Measurements from ENCODE around the gene TIMM22.

Gene TIMM22

DNA sequence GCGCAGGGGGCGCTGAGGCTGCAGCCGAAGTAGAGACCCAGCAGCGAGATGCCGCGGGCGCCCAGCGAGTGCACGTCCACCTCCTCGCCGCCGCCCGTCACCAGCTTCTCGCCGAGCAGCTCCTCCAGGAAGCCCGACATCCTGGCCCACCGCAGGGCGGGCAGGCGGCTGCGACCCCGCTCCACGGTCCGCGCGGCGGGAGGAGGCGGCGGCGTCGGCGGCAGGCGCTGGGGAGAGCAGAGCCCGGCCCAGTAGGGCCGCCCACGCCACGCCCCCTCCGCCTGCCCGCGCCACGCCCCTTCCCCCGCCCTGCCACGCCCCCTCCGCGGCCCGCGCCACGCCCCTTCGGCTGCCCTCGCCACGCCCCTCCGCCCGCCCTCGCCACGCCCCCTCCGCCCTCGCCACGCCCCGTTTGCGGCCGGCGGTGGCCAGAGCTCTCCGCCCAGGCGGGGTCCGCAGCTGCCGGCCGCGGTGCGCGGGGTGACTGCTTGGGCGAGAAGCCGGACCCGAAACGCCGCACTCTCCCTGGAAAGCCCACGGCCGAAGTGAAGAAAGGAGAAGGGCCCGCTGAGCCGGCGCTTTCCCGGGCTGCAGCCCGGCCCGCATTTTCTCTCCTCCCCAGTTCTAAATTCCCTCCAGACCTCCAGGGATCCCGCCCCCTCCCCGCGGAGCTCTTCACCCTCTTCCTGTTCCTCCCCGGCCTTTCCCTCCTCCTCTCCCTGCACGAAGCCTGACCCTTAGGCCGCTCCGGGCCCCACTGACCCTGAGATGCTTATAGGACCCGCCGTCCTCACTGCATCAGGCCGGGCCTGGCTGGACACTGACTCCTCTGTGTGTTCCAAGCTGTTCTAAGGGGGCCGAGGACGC lies 17.2 kb upstream of the TIMM22 start, which contains the start of gene NXN:
Gene NXN (minus strand): TSS at position 238 of the 867 bp plus-strand sequence.
- DNase-seq (ENCODE audit: extremely low read depth, insufficient read length) = peak; percentile 73
- Histone ChIP-seq H3K4me3 (replicated peaks; ENCODE audit: low read depth, low read length) (peak within 1 kb of the TSS; percentile 56), H3K27me3 (replicated peaks; ENCODE audit: control insufficient read depth, insufficient read depth, low read length) (peaks cover 3% of the 10 kb centered on the region), H3K36me3 (ENCODE audit: control insufficient read depth, insufficient read depth, low read length) (no peaks in the 10 kb centered on the region)
- TF ChIP-seq, protein P1, sequence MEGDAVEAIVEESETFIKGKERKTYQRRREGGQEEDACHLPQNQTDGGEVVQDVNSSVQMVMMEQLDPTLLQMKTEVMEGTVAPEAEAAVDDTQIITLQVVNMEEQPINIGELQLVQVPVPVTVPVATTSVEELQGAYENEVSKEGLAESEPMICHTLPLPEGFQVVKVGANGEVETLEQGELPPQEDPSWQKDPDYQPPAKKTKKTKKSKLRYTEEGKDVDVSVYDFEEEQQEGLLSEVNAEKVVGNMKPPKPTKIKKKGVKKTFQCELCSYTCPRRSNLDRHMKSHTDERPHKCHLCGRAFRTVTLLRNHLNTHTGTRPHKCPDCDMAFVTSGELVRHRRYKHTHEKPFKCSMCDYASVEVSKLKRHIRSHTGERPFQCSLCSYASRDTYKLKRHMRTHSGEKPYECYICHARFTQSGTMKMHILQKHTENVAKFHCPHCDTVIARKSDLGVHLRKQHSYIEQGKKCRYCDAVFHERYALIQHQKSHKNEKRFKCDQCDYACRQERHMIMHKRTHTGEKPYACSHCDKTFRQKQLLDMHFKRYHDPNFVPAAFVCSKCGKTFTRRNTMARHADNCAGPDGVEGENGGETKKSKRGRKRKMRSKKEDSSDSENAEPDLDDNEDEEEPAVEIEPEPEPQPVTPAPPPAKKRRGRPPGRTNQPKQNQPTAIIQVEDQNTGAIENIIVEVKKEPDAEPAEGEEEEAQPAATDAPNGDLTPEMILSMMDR (IDR thresholded peaks at IDR 0.05; ENCODE audit: insufficient read depth, low read length, poor library complexity, severe bottlenecking) = no peak

DNA sequence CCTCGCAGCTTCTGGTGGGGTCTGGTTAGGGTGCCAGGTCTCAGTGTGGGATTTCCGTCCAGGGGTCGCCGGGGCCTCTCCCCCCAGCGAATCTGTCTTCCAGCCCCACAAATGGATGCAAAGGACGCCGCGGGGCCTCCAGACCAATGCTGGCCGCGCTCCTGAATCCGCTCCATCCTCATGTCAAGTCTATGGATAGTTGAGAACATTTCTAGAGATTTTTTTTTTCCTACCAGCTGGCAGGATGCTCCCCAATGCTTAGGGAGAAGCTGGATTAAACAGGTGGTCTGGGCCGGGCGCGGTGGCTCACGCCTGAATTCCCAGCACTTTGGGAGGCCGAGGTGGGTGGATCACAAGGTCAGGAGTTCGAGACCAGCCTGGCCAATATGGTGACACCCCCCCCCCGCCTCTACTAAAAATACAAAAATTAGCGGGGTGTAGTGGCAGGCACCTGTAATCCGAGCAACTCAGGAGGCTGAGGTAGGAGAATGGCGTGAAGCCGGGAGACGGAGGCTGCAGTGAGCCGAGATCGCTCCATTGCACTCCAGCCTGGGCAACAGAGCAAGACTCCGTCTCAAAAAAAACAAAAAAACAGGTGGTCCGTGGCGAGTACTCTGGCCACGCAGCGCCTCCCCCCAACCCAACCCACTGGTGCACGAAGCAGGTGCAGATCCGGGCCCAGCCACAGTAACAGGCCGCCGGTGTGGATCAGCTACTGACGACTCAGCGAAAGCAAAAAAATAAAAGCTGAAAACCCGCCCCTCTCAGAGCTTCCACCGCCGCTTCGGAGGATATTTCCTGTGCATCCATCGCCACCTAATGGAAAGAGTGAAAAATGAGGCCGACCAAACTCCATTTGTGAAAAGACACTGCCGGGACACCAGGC lies 16.3 kb upstream of the TIMM22 start:
- H3K27me3 ChIP-seq (replicated peaks; ENCODE audit: control insufficient read depth, insufficient read depth, low read length) = peaks cover 3% of the 10 kb centered on the region
- peak overlapping the region; percentile 56 for H3K4me3 ChIP-seq (replicated peaks; ENCODE audit: low read depth, low read length)
- TF ChIP-seq, protein P1 (IDR thresholded peaks at IDR 0.05; ENCODE audit: insufficient read depth, low read length, poor library complexity, severe bottlenecking) = peak; percentile 67

DNA sequence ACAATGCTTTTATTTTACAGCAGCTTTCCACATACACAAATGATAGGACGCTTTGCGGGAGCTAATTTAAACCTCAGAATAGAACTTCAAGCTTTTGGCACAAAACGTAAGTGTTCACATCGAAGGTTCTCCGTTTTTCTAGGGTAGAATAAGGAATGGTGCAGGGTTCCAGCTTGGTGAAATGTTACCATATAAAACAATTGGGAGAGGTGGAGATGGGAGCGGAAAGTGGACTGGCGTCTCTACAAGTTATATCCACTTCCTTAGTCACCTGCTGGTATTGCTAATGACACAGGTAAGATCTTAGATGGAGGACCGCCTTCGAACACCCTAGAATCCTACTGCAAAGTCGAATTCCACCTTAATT lies 15.7 kb upstream of the TIMM22 start:
- no peaks in the 10 kb centered on the region for H3K36me3 ChIP-seq (ENCODE audit: control insufficient read depth, insufficient read depth, low read length)
- H3K4me3 ChIP-seq (replicated peaks; ENCODE audit: low read depth, low read length) = no peak overlapping the region
- TF ChIP-seq, protein P1 (IDR thresholded peaks at IDR 0.05; ENCODE audit: insufficient read depth, low read length, poor library complexity, severe bottlenecking) = no peak
- peaks cover 3% of the 10 kb centered on the region for H3K27me3 ChIP-seq (replicated peaks; ENCODE audit: control insufficient read depth, insufficient read depth, low read length)
- DNase-seq (ENCODE audit: extremely low read depth, insufficient read length) = no peak

More for the DNA sequence above, 16.3 kb upstream of the TIMM22 start:
- H3K36me3 ChIP-seq (ENCODE audit: control insufficient read depth, insufficient read depth, low read length) = no peaks in the 10 kb centered on the region
- peak; percentile 72 for DNase-seq (ENCODE audit: extremely low read depth, insufficient read length)

DNA sequence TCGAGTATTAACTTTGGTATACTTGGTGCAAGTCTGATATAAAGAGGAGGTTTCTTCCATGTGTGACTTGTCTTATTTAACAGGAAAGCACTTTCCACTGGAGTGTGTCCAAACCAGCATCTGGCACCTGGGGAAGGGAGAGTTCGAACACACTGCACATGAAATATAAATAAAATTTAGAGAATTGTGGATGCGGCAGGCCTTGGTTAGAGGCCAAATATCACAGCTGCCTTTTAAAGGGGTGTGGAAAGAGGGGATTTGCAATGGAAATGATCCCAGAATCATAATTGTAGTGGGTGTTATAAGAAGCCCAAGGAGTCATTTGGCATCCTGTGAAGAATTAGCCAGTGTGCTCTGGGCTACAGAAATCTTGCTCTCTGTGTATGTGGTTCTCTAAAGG lies 13.0 kb upstream of the TIMM22 start:
- no peaks in the 10 kb centered on the region for H3K36me3 ChIP-seq (ENCODE audit: control insufficient read depth, insufficient read depth, low read length)
- H3K27me3 ChIP-seq (replicated peaks; ENCODE audit: control insufficient read depth, insufficient read depth, low read length) = no peaks in the 10 kb centered on the region
- TF ChIP-seq, protein P1 (IDR thresholded peaks at IDR 0.05; ENCODE audit: insufficient read depth, low read length, poor library complexity, severe bottlenecking) = no peak
- no peak overlapping the region for H3K4me3 ChIP-seq (replicated peaks; ENCODE audit: low read depth, low read length)
- DNase-seq (ENCODE audit: extremely low read depth, insufficient read length) = no peak

DNA sequence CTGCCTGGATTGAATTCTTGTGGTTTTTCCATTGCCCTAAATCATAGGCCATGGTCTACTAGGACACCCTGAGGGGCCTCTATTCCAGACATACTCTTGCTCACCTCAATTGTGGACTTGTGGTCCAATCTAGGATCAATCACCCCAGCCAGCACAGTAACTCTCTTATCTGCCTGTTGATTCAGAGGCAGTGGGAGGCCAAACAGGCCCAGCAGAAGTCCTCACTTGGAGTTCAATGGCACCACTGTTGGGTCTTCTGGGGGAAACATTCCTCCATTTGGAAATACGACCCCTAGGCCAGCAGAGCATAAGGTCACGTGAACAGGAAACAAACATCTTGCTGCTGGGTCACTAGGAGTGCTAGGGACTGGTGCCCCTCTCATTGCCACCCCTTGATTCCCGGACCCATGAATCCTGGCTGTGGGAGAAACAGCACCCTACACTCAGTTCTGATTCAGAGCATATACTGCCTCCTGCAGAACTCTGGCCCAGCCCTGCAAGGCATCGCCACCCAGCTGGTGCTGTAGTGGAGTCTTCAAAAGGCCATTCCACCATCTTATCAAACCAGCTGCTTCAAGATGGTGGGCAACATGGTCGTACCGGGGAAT lies 10.5 kb upstream of the TIMM22 start:
- Histone ChIP-seq H3K27me3 (replicated peaks; ENCODE audit: control insufficient read depth, insufficient read depth, low read length) (no peaks in the 10 kb centered on the region), H3K36me3 (ENCODE audit: control insufficient read depth, insufficient read depth, low read length) (no peaks in the 10 kb centered on the region)
- TF ChIP-seq, protein P1 (IDR thresholded peaks at IDR 0.05; ENCODE audit: insufficient read depth, low read length, poor library complexity, severe bottlenecking) = no peak

More for the DNA sequence above, 10.5 kb upstream of the TIMM22 start:
- no peak overlapping the region for H3K4me3 ChIP-seq (replicated peaks; ENCODE audit: low read depth, low read length)
- DNase-seq (ENCODE audit: extremely low read depth, insufficient read length) = no peak
